Fibroblast of gingiva (primary cell): ENCODE data around the gene EXO5.
"Not testable (repeated sequence)": the region's sequence is repeated elsewhere in the genome, so short reads cannot be mapped to it uniquely, and the experiment has no call there.

Source experiments
- DNase-seq: peaks from one replicate; pipeline ENCODE4 v3.0.0-alpha.2; 2011; ENCODE audit warnings: low read depth

EXO5 gene, protein sequence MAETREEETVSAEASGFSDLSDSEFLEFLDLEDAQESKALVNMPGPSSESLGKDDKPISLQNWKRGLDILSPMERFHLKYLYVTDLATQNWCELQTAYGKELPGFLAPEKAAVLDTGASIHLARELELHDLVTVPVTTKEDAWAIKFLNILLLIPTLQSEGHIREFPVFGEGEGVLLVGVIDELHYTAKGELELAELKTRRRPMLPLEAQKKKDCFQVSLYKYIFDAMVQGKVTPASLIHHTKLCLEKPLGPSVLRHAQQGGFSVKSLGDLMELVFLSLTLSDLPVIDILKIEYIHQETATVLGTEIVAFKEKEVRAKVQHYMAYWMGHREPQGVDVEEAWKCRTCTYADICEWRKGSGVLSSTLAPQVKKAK

GRCh38 chr1:40508375-40509341 is at the start of gene EXO5:
Gene EXO5 (plus strand): TSS chr1:40508767. CDS start chr1:40514545, 5,778 bp downstream.
- DNase-seq: peak; percentile 70

- DNase-seq: no peak
These were observed 45.5 kb upstream of the EXO5 start for GRCh38 chr1:40462956-40463590.

DNA sequence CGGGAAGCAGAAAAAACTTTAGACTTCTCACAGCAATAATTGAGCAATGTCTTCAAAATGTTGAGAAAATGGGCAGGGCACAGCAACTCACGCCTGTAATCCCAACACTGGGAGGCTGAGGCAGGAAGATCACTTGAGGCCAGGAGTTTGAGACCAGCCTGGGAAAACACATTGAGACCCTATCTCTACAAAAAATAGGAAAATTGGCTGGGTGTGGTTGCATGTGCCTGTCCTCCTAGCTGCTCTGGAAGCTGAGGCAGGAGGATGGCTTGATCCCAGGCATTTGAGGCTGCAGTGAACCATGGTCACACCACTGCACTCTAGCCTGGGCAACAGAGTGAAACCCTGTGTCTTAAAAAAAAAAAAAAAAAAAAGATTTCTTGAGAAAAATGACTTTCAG is 39.2 kb upstream of the EXO5 start:
- DNase-seq: no peak

- DNase-seq: no peak
These were observed 33.3 kb upstream of the EXO5 start for GRCh38 chr1:40475268-40475667.

DNA sequence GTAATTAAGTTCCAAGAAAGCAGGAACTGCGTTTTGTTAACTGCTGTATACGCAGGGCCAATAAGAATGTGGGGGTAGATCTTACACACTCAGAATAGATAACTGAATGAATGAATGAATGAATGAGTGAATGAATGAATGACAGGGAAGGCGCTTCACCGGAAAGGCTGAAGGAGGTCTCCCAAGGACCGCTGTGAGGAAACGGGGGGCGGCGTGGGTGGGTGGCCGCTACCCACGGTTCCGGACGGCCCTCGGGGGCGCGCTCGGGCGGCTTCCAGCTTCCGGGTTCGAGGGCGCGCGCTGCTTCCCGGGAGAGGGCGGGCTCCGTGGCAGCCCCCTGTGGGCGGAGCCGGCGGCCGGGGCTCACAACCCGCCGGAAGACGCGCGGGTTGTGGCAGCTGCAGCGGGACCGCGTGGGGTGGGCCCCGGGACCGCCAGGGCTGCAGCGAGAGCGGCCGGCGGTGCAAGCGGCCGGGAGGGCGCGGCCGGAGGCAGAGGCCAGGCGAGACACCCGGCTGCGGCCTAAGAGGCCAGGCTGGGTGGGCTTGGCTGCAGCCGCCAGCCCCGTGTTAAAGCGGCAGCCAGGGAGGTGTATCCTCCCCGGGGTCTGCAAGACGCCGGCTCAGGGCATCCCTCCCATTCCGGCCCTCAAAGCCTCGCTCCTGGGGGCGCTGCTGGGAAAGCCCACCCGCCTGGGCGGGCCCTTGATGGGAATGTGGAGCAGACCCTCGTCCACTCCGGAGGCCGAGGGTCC is 31.5 kb upstream of the EXO5 start, which contains the start of gene ZFP69:
Gene ZFP69 (plus strand): TSS at position 367 of the 754 bp plus-strand sequence. CDS start 2,072 bp downstream, outside the sequence.
- peak; percentile 69 for DNase-seq

GRCh38 chr1:40477678-40478053 is 30.9 kb upstream of the EXO5 start:
- DNase-seq: peak; percentile 13

GRCh38 chr1:40478276-40478675 is 30.3 kb upstream of the EXO5 start:
- DNase-seq: peak; percentile 3

DNA sequence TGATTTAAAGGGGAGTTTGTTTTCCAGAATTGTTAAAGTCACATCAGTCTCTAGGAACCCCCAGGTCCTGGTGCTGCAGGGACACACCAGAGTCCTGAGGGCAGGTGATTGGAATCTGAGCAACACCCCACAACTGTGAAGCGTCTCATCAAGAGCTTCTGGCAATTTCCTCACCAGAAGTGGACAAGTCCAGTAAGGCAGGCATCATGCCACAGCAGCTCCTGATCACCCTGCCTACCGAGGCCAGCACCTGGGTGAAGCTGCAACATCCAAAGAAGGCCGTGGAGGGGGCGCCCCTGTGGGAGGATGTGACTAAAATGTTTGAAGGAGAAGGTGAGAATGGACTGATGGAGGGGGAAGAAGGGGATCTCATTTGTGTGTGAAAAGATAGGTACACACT is 29.4 kb upstream of the EXO5 start:
- no peak for DNase-seq

- no peak for DNase-seq
These were observed 13.2 kb upstream of the EXO5 start for GRCh38 chr1:40495315-40495903.

DNA sequence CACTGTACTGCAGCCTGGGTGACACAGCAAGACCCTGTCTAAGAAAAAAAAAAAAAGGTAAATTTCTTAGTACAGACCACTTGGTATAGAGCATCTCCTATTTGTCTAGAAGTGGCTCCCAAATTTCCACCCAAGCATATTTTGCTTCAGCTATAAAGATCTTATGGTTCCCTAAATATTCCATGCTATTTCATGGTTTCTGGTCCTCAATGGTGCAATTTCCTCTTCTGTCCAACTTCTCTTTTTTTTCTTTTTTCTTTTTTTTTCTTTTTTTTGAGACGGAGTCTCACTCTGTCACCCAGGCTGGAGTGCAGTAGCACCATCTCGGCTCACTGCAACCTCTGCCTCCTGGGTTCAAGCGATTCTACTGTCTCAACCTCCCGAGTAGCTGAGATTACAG is 5.9 kb upstream of the EXO5 start:
- DNase-seq: not testable (repeated sequence)

DNA sequence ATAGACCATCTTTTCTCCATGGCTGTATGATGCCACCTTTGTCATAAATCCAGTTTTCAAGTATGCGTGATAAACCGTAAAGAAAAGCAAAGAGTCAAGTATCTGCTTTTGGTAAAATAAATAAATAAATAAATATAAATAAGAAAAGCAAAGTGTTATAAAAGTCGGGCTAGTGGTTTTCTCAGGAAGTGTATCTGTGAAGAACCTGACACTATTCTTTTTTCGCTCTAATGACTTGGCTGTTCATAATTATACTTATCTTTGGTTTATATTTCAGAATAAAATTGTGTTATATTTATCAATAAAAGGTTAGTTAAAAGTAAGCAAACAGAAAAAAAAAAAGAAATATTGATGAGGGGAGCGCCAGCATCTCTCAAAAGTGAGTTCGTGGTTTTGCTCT is 594 bp upstream of the EXO5 start:
- DNase-seq: no peak

DNA sequence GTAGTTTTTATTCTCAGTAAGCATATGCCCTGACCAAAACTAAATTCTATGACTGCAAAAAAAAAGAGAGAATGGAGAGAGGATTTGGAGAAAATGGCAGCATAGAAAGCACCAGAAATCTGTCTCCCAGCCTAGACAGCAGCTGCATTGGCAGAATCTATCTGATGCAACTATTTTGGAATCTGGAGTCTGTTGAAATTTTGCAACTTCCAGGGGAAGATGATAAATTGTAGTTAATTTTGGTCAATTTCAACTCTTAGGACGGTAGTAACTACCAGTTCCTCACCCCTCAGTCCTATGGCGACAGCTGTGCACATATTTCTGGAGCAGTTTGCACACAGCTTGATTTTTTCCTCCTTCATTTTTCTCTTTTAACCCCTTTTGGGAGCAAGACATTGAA is 10.9 kb downstream of the EXO5 start:
- no peak for DNase-seq

DNA sequence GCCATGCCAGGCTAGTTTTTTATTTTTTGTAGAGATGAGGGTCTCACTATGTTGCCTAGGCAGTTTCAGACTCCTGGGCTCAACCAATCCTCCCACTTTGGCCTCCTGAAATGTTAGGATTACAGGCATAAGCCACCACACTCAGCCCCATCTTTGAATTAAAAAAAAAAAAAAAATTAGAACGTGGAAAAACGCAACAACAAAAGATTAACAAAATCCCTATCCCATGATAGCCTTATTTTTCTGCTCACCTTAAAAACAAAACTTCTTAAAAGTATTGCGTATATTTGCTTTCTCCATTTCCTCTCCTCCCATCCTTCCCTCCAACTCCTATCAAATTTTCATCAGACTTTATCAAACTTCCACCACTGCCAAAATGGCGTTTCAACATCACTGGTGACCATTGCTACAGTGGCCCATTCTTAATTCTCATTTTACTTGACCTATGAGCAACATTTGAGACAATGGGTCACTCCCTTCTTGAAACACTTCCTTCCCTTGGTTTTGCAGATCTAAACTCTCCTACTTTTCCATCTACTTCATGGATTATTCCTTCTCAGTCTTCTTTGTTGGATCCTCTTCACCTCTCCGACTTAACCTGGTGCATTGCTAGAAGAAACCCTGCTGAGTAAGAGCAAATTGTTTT is 22.3 kb downstream of the EXO5 start:
- peak; percentile 14 for DNase-seq

- DNase-seq: peak; percentile 89
These were observed 23.0 kb downstream of the EXO5 start, which contains the start of gene ZNF684 for GRCh38 chr1:40531381-40532061. Gene ZNF684 (plus strand): TSS chr1:40531637. CDS start chr1:40533167, 1,530 bp downstream.

GRCh38 chr1:40532062-40532389 is 23.5 kb downstream of the EXO5 start:
- no peak for DNase-seq

DNA sequence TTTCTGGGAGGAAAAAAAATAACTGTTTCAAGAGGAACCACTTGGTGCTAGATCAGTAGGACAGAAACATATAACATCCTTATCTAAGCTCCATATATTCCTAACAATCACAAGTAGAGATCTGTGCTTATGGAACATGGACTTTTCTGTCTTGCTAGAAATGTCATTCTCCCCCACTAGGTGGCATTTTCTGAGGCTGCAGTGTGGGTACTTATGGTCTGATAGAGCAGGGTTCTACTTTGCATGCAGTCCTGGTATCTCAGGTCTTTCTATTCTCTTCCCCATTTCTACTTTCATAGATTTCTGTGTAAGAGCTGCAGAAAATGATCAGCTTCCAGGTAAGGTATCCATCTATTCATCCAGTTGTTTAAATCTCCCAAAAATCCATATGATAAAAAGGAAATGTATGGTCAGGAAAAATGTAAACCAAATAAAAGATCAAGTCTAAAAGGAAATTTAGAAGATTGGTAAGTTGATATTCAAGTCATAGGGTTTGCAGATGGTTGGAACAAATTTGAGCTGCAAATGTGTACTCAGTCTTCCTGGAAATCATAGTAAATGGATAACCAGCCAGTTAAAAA is 24.4 kb downstream of the EXO5 start:
- DNase-seq: peak; percentile 38

GRCh38 chr1:40534589-40534988 is 26.0 kb downstream of the EXO5 start:
- DNase-seq: no peak

DNA sequence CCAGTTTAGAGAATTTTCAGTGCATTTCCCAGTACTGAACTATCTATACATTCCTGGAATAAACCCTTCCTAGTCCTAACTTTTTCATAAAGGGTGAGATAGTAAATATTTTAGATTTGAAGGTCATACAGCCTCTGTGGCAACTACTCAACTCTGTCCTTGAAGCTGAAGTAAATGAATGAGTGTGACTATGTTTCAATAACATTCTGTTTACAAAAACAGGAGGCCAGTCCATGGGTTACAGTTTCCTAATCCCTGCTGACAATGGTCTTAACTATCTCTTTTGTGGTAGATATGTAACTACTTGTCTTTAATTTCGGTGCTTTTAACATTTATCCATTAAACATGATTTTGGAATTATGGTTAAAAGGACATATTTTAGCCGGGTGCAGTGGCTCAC is 27.2 kb downstream of the EXO5 start:
- DNase-seq: no peak

DNA sequence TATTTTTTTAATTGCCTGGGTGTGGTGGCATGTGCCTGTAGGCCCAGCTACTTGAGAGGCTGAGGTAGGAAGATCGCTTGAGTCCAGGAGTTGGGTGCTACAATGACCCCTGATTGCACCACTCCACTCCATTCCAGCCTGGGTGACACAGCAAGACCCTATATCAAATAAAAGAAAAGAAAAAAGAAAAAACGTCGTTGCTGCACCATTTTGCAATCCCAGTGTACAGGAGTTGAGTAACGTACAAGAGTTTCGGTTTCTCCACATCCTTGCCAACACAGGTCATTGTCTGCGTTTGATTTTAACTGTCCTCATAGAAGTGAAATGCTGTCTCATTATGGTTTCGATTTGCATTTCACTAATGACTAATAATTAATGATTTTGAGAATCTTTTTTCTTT is 30.8 kb downstream of the EXO5 start:
- DNase-seq: no peak

DNA sequence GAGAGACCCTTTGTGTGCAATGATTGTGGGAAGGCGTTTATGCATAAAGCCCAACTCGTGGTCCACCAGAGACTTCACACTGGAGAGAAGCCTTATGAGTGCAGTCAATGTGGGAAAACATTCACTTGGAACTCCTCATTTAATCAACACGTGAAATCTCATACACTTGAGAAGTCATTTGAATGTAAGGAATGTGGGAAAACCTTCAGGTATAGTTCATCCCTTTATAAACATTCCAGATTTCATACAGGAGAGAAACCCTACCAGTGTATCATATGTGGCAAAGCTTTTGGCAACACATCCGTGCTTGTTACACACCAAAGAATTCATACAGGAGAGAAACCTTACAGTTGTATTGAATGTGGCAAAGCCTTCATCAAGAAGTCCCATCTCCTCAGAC is 38.4 kb downstream of the EXO5 start:
- DNase-seq: no peak
